ENCODE measurements around the gene UPK3A. TPM values are rescaled to one million over a fixed set of nuclear protein-coding genes. Genes with fewer than 3 reads are reported as not detected.
"Not testable (repeated sequence)": the region's sequence is repeated elsewhere in the genome, so short reads cannot be mapped to it uniquely, and the experiment has no call there.

UPK3A gene
- total RNA-seq, 1 experiment from 2014 or later, result not detected

GRCh38 chr22:45257941-45258340, 26.8 kb upstream of the UPK3A start:
- not testable (repeated sequence) for DNase-seq (ENCODE audit: low read depth)

GRCh38 chr22:45259754-45260394, 24.9 kb upstream of the UPK3A start:
- DNase-seq (ENCODE audit: low read depth), result no peak

DNA sequence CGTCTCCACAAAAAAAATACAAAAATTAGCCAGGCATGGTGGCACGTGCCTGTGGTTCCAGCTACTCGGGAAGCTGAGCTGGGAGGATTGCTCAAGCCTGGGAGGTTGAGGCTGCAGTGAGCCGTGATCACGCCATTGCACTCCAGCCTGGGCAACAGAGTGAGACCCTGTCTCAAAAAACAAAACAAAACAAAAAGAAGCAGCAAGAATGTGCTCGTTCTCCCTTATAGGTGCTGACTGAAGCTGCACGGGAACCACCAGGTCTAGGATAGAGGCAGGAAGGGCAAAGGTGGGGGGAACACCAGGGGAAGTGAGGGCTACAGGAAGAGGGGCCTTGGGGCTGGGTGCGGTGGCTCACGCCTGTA, 24.4 kb upstream of the UPK3A start:
- not testable (repeated sequence) for DNase-seq (ENCODE audit: low read depth)

GRCh38 chr22:45261407-45262088, 23.2 kb upstream of the UPK3A start:
- no peak for DNase-seq (ENCODE audit: low read depth)

DNA sequence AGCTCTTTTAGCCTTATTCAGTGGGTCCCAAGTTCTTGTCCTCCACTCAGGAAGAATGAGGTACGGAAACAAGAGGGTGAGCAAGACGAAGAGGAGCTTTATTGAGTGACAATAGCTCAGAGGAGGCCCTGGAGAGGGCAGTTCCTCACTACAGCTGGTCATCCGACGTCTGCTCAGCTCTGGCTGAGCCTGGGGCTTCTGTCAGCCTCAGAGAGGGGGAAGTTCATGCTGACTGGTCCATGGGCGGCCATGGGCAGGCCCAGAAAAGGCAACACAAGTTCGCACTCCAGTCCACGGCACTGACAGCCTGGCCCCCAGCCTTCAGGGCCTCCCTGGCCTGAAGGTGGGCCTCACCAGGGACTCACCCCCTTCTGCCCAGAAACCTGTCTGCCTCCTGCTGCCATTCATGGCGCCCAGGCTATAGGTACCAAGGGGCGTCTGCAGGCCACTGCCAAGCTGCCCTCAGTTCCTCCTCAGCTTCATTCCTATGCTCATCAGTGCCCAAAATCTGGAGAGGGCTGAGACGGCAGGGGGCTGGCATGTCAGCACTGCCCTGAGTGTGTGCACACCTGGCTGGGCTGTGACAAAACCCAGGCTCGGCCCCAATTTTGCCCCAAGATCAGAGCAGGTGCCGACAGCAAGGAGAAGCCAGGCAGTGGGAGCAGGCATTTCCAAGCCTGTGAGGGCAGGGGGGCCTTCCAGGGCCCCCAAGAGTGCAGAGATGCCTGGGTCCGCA, 22.4 kb upstream of the UPK3A start:
- no peak for DNase-seq (ENCODE audit: low read depth)

DNA sequence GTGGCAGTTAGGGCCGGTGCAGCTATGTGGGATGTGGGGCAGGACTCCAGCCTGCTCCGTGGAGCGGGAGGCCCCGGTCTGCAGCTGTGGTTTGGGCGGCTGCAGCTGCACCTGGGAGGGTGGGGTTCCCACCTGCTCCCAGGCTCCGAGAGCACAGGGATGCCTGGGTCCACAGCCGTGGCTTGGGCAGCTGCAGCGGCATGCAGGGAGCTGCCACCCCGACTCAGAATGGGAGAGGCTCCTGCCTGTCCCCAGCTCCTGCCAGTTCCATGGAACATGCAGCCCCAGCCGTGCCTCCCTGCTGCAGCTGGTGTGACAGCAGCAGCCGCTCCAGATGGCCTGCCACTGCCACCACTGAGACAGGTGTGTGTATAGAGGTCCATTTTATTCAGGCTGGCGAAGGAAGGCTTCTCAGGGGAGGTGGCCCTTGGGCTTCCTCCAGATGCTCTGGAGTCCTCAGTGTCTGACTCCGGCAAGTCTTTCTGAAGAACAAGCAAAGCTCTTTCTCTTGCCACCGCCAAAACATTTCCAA, 21.8 kb upstream of the UPK3A start:
- no peak for DNase-seq (ENCODE audit: low read depth)

DNA sequence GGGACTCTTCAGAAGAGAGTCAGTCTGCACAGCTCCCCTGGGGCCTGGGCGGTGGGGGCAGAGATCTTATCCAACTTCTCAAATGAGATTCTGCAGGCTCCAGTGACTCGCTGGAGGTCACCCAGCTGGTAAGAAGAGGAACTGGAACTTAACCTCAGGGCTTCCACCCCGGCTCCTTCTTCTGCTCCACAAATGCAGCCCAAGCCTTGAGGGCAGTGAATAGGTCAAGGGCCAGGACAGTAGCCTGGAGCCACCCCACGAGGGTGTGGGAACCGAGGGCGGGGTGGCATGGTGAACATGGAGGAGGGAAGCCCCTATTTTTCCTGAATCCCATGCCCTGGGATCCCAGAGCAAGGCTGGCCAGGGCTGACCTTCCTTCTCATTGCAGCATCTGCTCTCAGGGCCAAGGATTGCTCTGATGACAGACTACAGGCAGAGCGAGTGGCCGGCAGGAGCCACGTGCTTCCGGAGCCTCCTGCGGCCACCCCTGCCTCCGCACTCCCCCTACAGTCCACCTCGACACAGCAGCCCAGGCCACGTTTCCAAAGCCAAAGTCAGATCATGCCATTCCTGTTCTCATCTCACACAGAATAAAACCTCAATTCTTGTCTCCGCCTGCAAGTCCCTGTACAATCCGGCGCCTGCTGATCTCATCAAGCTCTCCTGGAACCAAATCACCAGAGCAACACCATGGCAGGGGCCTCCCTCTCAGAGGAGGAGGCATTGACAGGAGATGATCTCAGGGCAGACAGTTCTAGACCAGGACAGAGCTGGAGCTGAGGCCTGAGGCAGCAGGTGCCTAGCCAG, 21.1 kb upstream of the UPK3A start:
- DNase-seq (ENCODE audit: low read depth), result peak; percentile 81

DNA sequence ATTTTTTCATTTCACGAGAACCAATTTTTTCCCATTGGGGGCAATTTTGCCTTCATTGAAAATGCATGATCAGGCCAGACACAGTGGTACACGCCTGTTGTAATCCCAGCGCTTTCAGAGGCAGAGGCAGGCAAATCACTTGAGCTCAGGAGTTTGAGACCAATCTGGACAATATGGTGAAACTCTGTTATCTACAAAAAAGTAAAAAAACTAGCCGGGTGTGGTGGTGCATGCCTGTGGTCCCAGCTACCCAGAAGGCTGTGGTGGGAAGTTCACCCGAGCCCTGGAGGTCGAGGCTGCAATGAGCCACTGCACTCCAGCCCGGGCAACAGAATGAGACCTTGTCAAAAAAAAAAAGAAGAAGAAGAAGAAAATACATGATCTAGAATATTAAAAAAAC, 19.2 kb upstream of the UPK3A start:
- no peak for DNase-seq (ENCODE audit: low read depth)

- DNase-seq (ENCODE audit: low read depth), result no peak
These were observed 16.4 kb upstream of the UPK3A start for GRCh38 chr22:45268167-45268957.

GRCh38 chr22:45268958-45269844, 15.5 kb upstream of the UPK3A start:
- peak; percentile 80 for DNase-seq (ENCODE audit: low read depth)

GRCh38 chr22:45270095-45271020, 14.4 kb upstream of the UPK3A start:
- DNase-seq (ENCODE audit: low read depth), result no peak

DNA sequence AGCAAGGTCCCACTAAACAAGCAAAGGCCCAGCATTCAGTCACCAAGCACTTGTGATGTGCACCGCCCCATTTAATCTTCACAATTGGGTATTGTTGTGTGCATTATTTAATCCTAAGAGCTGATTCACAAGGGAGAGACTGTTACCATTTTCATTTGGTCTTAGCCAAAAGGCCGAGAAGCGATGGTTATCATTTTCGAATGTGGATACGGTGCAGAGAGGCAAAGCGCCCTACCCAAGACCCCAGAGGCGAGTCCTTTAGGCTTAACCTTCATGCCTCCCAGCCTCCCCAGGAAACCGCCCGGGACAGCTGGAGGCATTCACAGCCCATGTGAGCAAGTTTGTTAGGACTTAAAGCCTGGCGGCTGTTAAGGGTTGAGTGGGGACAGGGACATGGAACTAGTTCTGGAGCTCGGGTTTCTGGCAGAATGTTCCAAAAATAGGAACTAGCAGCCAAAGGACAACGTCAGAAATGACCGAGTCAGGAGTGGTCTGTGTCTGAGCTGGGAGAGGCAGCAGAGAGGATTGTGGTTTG, 13.0 kb upstream of the UPK3A start:
- DNase-seq (ENCODE audit: low read depth), result no peak

DNA sequence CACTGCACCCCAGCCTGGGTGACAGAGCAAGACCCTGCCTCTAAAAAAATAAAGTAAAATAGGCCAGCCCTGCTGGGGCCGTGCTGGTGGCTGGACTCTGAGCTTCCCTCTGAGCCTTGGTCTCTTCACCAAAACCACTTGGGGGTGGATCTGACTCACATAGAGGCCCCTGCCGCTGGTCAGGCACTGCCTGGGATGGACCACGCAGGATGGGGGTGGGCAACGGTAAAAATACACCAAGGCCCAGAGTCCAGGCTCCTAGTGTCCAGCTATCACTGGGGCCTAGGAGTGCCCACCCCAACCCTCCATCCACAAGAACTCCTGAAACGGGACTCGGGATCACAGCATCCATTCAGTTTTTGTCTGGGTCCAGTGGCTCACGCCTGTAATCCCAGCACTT, 12.3 kb upstream of the UPK3A start:
- no peak for DNase-seq (ENCODE audit: low read depth)

GRCh38 chr22:45273452-45274075, 11.2 kb upstream of the UPK3A start:
- DNase-seq (ENCODE audit: low read depth), result no peak

GRCh38 chr22:45276507-45277105, 8.1 kb upstream of the UPK3A start:
- DNase-seq (ENCODE audit: low read depth), result no peak

DNA sequence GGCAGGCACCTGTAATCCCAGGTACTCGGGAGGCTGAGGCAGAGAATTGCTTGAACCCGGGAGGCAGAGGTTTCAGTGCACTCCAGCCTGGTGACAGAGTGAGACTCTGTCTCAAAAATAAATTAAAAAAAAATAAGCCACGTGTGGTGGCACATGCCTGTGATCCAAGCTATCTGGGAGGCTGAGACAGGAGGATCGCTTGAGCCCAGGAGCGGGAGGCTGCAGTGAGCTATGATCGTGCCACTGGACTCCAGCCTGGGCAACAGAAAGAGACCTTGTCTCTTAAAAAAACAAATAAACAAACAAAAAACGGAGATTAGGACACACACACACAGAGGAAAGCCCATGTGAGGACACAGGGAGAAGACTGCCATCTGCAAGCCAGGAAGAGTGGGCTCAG, 7.0 kb upstream of the UPK3A start:
- DNase-seq (ENCODE audit: low read depth), result not testable (repeated sequence)

DNA sequence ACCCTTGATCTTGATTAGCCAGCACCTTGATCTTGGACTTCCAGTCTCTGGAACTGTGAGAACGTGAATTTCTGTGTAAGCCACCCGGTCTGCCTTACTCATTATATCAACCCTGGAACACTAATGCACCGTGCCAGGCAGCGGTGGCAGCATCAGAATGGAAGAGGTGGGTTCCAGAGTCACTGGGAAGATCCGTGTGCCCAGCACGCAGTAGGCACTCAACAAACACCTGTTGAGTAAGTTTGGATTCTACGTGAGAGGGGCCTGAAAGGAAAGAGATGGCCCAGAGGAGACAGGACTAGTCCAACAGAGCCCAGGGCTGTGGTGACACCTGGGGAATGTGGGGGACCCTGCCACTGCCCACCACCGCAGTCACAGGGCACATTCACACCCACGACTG, 6.6 kb upstream of the UPK3A start:
- DNase-seq (ENCODE audit: low read depth), result no peak

GRCh38 chr22:45280587-45280980, 4.2 kb upstream of the UPK3A start:
- no peak for DNase-seq (ENCODE audit: low read depth)

Data from Daoy (cell line).